ENCODE measurements around the gene SCN1B.

DNA sequence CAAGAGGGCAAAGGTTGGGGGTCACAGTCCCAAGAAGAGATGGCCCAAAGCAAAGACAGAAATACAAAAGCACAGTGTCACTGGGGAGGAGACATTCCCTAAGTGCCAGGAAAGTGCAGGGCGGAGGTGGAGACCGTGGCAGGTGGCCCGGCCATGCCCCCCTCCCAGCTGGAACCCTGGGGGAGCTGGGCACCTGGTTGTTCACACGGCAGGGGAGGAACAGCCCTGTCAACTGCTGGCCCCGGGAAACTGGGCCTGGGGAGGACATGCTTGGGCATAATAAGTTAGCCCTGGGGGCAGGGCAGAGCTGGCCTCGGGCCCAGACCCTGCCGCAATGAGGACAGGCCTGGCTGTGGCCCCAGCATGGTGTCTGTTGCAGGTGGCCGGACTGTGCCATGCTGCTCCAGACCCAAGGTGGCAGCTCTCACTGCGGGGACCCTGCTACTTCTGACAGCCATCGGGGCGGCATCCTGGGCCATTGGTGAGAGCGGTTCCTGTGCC, 18.7 kb downstream of the SCN1B start:
- TF ChIP-seq, protein P1, sequence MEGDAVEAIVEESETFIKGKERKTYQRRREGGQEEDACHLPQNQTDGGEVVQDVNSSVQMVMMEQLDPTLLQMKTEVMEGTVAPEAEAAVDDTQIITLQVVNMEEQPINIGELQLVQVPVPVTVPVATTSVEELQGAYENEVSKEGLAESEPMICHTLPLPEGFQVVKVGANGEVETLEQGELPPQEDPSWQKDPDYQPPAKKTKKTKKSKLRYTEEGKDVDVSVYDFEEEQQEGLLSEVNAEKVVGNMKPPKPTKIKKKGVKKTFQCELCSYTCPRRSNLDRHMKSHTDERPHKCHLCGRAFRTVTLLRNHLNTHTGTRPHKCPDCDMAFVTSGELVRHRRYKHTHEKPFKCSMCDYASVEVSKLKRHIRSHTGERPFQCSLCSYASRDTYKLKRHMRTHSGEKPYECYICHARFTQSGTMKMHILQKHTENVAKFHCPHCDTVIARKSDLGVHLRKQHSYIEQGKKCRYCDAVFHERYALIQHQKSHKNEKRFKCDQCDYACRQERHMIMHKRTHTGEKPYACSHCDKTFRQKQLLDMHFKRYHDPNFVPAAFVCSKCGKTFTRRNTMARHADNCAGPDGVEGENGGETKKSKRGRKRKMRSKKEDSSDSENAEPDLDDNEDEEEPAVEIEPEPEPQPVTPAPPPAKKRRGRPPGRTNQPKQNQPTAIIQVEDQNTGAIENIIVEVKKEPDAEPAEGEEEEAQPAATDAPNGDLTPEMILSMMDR (IDR thresholded peaks at IDR 0.05), result no peak
- TF ChIP-seq POLR2A (IDR thresholded peaks at IDR 0.05), result no peak
- no peak for TF ChIP-seq POLR2AphosphoS5 (IDR thresholded peaks at IDR 0.05)
- TF ChIP-seq EP300 (IDR thresholded peaks at IDR 0.05; ENCODE audit: low read depth), result no peak

Measured in transverse colon (tissue), 4 donors.